AG09309 (cell line): ENCODE data around the gene CASK.

ENCODE experiments used
- DNase-seq: peaks from one replicate; pipeline ENCODE4 v3.0.0-alpha.2; 2010; ENCODE audit warnings: low read depth
- H3K4me3 ChIP-seq: 2 replicates; pipeline ENCODE4 v1.5.1; 2011; ENCODE audit warnings: mild to moderate bottlenecking, low read depth, low read length, moderate library complexity; ENCODE audit not compliant: control insufficient read depth
- TF ChIP-seq, protein P1 (sequence below): IDR thresholded peaks from 2 replicates; pipeline ENCODE4 v1.5.1; 2011; ENCODE audit warnings: mild to moderate bottlenecking, low read depth, low read length, inconsistent platforms; ENCODE audit not compliant: insufficient read depth, control insufficient read depth; ENCODE audit errors: missing control alignments

CASK gene

DNA sequence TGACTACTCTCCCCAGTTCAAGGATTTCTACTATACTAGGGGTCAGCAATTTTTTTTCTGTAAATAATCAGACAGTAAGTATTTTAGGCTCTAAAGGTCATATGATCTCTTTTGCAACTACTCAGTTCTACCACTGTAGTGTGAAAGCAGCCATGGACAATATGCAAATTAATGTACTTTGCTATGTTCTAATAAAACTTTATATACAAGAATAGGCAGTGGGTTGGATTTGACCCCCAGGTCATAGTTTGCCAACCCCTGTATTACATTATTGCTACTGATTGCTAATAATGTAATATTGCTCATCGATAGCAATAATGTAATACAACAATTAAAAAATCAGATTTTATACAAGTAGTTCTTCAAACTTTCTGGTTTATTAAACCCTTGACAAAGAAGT, 293.8 kb downstream of the CASK start:
- no peak overlapping the region for H3K4me3 ChIP-seq
- DNase-seq: no peak
- TF ChIP-seq, protein P1, sequence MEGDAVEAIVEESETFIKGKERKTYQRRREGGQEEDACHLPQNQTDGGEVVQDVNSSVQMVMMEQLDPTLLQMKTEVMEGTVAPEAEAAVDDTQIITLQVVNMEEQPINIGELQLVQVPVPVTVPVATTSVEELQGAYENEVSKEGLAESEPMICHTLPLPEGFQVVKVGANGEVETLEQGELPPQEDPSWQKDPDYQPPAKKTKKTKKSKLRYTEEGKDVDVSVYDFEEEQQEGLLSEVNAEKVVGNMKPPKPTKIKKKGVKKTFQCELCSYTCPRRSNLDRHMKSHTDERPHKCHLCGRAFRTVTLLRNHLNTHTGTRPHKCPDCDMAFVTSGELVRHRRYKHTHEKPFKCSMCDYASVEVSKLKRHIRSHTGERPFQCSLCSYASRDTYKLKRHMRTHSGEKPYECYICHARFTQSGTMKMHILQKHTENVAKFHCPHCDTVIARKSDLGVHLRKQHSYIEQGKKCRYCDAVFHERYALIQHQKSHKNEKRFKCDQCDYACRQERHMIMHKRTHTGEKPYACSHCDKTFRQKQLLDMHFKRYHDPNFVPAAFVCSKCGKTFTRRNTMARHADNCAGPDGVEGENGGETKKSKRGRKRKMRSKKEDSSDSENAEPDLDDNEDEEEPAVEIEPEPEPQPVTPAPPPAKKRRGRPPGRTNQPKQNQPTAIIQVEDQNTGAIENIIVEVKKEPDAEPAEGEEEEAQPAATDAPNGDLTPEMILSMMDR: no peak

DNA sequence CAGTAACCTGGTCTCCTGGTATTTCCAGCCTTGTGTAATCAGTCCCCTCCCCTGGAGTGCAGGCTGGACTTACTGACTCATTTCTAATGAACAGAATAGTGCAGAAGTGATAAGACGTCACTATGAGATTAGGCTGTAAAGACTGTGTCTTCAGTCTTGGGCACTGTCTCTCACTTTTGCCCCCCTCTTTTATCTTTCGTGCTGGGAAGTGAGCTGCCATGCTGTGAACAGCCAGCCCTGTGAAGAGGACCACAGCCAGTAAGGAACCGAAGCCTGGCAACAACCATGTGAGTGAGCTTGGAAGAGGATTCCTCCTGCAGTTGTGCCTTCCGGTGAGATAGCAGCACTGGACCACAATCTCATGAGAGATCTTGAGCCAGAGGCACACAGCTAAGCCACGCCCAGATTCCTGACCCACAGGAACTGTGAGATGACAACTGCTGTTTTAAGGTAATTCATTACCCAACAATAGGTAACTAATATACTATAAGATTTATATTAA, 302.1 kb downstream of the CASK start:
- no peak overlapping the region for H3K4me3 ChIP-seq
- no peak for DNase-seq
- TF ChIP-seq, protein P1: no peak

DNA sequence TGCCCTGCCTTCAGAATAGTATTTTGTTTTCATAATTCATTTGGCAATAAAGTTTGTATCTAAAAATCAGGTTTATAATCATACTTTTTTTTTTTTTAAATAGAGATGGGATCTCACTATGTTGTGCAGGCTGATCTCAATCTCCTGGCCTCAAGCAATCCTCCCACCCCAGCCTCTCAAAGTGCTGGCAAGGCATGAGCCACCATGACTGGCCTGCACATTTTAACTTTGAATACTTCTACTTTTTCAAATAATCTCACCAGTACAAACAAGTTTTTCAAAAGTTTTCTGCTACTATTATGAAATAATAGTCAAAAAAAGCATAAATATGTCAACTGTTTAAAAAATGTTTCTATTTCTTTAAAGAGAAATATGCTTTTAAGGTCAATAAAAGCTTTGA, 304.1 kb downstream of the CASK start:
- TF ChIP-seq, protein P1: no peak
- DNase-seq: no peak

DNA sequence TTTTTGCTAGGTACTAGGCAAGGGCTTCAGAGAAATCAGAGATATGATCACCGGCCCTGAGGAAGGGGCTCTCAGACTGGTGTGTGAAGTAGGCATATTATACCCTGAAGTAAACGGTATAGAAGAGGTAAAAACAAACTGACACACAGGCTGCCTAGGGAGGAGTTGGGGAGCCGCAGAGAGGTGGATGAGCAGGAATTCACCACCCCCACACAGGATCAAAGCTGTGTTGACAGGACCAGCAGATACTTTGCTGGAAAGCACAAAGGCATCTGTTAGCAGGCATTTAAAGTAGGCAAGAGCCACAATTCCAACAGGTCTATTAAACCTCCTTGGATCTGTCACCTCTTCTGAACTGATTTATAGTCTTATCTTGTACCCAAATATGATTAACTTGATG, 306.4 kb downstream of the CASK start:
- TF ChIP-seq, protein P1: no peak
- no peak for DNase-seq

More for the DNA sequence above, 304.1 kb downstream of the CASK start:
- no peak overlapping the region for H3K4me3 ChIP-seq

DNA sequence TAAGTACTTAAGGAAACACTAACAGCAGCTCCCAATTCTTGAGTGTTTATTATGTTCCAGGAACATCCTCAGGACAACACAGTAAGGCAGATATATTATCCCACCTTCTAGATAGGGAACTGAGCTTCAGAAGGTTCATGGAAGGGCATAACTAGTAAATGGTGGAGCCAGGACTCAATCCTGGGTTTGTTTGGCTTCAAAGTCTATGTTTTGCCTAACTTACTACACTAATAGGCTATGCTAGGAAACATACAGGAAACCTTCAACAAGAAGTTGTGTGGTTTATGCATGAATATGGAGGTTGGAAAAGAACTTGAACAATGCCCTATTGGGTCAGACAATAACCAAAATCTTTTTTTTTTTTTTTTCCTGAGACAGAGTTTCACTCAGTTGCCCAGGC, 307.1 kb downstream of the CASK start:
- no peak overlapping the region for H3K4me3 ChIP-seq
- no peak for DNase-seq
- TF ChIP-seq, protein P1: no peak

More for the DNA sequence above, 306.4 kb downstream of the CASK start:
- H3K4me3 ChIP-seq: no peak overlapping the region

DNA sequence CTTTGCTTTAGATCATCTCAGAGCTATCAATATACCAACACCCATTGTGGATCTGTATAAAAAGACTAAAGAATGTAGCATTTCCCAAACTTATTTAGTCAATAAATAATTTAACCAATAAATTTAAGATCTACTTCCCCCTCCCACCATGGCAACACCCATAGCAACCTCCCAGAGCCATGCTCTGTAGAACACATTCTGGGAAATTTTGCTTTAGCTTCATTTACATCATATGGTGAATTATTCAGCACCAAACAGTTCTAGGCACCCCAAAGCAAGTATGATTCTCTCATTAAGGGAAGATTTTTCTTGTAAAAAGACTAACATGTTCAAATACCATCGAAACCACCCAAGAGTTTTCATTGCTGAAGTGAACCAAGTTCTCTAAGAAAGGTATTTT, 315.1 kb downstream of the CASK start:
- H3K4me3 ChIP-seq: no peak overlapping the region
- DNase-seq: no peak
- TF ChIP-seq, protein P1: no peak
